Activated CD4-positive, CD25-positive, alpha-beta regulatory T cell treated with anti-CD3 and anti-CD28 coated beads, Interleukin-2, amount 50 U/mL, for 24 hours (primary cell): Measurements from ENCODE around the gene ATP2A1.
A peak's percentile ranks its signal among the peaks of the same experiment; 100 is the strongest.
"Not testable (repeated sequence)": the region's sequence is repeated elsewhere in the genome, so short reads cannot be mapped to it uniquely, and the experiment has no call there.

Experiments
- ATAC-seq, 2 donors: fragments of 150-1000 bp; cut with Tn5 transposase; one replicate each; pipeline ENCODE4 v1.10.0; 2021; ENCODE audit warnings: mild to moderate bottlenecking in 1 of 2, moderate library complexity in 1 of 2

The ATP2A1 gene

DNA sequence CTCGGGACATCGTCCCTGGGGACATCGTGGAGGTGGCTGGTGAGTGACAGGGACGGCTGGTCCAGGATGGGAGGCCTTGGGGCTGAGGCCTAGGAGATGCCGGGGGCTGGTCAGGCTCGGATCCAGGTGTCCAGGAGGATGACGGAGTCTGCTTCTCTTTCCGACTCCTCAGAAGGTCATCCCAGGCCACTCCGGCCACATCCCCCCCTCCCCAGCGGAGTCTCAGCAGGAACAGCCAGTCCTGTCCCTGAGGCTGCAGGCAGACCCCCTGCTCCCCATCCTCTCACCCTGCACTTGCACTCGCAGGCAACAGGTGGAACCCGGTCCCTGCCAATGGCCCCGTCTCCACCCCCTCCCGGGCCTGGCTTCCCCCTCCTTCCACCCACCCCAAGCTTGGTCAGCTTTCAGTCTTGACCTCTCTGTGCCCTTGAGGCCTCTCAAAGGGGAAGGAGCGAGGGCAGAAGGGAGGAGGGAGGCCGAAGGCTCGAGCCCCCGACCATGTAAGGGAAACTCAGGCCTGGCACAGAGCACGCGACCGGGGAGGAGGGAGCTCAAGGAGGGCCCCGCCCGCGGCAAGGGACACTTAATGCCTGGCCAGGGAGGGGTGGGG is 4.4 kb downstream of the ATP2A1 start:
- no peak for ATAC-seq

DNA sequence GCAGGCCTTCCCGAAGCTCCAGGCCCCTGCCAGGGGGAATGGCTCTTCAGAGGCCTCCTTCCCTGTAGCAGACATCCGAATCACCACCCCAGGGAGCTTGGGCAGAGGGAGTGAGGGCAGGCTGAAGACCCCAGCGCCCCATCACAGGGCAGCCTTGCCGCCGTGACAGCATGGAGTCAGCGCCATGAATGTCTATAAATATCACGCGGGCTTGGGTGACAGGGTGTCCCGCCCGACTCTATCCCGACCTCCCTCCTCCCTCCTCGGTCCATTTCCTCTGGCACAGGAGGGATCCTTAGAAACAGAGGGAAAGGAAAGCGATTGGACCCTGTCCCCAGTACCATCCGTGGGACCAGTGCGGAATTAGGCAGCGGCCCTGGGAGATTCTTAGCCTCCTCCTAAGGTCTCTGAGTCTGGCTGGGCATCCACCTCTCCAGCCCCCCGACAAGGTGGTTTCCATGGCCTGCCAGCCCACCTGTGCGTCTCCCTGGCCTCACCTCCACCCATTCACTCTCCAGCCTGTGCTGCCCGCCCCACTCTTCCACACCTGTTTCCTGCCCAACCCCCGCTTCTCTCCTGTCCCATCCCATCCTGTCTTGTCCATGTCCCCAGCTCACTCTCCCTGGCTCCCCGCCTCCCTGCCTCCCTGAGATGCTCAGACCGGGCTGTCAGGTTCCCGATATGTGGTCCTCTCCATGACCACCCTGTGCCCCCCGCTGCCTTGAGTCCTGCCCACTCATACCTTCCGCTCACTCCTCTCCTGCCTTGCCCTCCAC is 5.1 kb downstream of the ATP2A1 start:
- ATAC-seq: no peak

DNA sequence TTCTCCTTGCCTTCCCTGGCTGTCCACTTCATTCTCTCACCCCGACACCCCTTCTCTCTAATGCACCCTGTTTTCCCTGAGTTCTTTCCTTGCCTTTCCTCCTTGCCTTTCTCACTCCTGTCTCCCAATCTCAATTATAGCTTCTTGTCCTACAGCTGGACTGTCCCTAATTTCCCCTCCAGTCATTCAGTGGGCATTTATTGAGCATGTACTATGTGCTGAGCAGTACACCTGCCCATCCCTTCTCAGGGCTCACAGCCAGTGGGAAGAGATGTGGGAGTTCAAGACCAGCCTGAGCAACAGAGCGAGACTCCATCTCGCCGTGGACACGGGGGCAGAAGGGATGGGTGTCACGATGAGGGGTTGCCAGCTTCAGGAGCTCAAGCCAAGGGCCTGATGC is 5.8 kb downstream of the ATP2A1 start:
- no peak for ATAC-seq

DNA sequence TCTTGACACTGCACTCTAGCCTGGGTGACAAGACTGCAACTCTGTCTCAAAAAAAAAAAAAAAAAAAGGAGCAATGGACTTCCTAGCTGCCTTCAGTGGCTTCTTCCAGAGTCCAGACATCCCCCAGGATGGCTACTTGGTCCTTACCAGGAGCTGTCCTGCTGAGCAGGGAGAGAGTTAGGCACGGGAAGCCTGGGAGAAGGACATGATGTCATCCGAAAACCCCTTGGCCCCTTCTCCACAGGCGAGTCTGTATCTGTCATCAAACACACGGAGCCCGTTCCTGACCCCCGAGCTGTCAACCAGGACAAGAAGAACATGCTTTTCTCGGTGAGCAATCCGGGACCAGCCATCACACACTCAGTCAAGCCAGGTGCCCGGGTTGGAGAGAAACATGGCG is 8.7 kb downstream of the ATP2A1 start:
- no peak for ATAC-seq

- not testable (repeated sequence) for ATAC-seq
Measured at GRCh38 chr16:28890355-28890754, 12.1 kb downstream of the ATP2A1 start.

- ATAC-seq: no peak
Measured at GRCh38 chr16:28891964-28892890, 13.9 kb downstream of the ATP2A1 start.

- no peak for ATAC-seq
Measured at GRCh38 chr16:28893291-28893690, 15.0 kb downstream of the ATP2A1 start.

- no peak for ATAC-seq
Measured at GRCh38 chr16:28895609-28896008, 17.3 kb downstream of the ATP2A1 start.

DNA sequence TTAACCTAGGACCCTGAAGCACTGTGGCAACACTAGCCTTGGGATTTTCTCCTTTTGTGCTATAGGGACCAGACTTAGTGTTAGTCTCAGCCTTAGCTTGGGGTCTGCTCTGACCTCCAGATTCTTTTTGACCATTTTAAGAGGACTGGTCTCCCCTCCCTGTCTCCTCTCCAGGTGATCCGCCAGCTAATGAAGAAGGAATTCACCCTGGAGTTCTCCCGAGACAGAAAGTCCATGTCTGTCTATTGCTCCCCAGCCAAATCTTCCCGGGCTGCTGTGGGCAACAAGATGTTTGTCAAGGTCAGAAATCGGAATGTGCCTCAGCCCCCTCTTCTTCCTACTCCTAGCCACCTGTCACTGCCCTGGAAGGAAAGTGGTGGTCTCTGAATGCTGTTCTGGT is 19.5 kb downstream of the ATP2A1 start:
- no peak for ATAC-seq

- no peak for ATAC-seq
Measured at GRCh38 chr16:28898266-28898665, 20.0 kb downstream of the ATP2A1 start.

- ATAC-seq: no peak
Measured at GRCh38 chr16:28898942-28899341, 20.7 kb downstream of the ATP2A1 start.

DNA sequence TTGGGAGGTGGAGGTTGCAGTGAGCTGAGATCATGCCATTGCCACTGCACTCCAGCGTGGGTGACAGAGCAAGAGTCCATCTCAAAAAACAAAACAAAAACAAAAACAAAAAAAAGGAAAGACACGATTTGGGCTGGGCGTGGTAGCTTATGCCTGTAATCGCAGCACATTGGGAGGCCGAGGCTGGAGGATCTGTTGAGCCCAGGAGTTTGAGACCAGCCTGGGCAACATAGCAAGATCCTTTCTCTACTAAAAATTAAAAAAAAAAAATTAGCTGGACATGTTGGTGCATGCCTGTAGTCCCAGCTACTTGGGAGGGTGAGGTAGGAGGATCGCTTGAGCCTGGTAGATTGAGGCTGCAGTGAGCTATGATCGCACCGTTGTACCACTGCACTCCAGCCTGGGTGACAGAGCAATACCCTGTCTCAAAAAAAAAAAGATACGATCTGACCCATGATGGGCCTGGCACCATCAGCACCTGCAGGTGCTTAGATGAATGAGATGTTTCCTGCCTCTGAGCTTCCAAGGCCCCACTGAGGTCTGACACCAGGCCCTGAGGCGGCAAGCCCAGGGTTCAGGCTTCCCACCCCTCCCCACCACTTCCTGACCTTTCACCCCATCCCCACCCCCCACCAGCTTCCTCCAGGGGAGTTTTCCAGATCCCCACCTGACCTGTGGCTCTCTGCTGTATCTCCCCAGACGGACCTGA is 21.7 kb downstream of the ATP2A1 start:
- ATAC-seq: no peak

DNA sequence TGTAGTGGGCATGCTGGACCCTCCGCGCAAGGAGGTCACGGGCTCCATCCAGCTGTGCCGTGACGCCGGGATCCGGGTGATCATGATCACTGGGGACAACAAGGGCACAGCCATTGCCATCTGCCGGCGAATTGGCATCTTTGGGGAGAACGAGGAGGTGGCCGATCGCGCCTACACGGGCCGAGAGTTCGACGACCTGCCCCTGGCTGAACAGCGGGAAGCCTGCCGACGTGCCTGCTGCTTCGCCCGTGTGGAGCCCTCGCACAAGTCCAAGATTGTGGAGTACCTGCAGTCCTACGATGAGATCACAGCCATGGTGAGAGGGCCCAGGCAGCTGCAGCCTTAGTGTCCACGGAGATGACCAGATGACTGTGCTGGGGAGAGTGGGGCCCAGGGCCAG is 22.3 kb downstream of the ATP2A1 start:
- ATAC-seq: no peak

GRCh38 chr16:28901862-28902261 is 23.6 kb downstream of the ATP2A1 start:
- ATAC-seq: no peak

GRCh38 chr16:28902909-28903308 is 24.6 kb downstream of the ATP2A1 start:
- ATAC-seq: peak in 1 of 2 donors; percentile 13

DNA sequence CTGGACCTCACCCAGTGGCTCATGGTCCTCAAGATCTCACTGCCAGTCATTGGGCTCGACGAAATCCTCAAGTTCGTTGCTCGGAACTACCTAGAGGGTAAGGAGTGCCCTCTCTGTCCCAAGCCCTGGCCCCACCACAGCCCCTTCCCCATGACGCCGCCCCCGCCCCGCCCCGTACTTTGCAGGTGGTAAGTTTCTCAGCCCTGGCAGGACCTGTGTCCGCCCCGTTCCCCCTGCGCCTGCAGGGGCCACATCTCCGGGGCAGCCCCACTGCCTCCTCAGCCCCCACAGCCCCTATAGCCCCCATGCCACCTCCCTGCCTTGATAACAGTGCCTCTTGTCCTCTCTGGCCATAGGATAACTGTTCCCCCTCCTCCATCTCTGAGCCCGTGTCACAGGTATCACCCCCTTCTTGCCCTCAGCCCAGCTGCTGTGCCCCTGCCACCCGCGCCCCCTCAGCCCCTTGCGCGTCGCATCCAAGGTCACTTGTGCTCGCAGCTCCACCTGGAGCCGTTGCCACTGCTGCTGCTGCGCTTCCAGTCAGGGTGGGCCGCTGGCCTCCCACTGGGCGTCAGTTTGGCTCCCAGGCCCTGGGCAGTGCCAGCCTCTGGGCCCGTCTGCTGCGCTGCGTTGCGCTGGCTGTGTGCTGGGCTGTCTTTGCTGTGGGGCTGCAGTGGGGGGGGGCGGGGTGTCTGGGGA is 25.2 kb downstream of the ATP2A1 start:
- ATAC-seq: no peak

GRCh38 chr16:28904363-28904762 is 26.1 kb downstream of the ATP2A1 start:
- no peak for ATAC-seq

- no peak for ATAC-seq
Measured at GRCh38 chr16:28904828-28905227, 26.5 kb downstream of the ATP2A1 start.

DNA sequence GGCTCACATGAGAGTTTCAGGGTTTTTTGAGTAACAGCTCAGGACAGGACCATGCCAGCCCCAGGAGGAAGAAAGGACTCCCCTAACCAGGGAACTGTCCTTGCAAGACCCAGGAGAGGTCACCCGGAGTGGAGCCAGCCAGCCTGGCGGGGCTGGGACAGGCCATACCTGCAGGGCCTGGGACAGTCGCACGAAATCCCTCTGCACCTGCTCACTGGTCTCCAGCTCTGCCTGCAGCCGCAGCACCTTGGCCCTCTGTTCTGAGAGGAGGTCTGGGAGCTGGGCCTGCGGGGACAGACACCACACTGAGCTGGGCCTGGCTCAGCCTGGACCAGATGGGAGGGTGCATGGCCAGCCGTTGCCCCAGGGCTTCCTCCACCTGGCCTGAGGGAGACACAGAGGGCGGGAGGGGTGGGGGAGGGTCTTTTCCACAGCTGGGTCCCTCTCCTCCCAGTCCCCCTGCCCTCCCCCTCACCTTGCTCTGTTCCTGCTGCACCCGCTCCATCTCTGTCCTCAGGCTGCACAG is 27.0 kb downstream of the ATP2A1 start:
- ATAC-seq: no peak

DNA sequence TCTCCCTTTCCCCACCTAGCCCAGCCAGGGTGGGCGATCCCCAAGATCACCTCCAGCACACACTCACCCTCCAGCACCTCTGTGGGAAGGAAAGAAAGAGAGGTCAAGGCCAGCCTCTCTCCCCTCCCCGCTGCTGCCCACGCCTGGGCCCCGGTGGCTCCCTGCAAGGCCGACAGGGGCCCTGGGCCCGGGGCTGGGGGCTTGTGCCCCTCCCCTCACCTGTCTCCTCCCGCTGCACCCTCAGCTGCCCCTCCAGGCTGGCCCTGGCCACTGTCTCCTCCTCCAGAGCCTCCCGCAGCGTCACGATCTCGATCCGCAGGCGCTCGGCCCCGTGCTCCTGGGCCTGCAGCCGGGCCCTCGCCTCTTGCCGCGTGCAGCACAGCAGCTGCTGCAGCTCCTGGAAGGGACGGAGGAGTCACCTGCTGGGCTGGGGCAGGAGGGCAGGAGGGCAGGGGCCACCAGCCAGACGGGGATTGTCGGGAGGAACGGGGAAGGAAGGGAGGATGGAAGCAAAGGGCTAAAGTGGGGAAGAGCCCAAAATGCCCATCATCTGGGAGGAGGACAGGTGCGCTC is 27.6 kb downstream of the ATP2A1 start:
- no peak for ATAC-seq
